ENCODE measurements around the gene FGD6.
"Not testable (repeated sequence)": the region's sequence is repeated elsewhere in the genome, so short reads cannot be mapped to it uniquely, and the experiment has no call there.

FGD6 gene

DNA sequence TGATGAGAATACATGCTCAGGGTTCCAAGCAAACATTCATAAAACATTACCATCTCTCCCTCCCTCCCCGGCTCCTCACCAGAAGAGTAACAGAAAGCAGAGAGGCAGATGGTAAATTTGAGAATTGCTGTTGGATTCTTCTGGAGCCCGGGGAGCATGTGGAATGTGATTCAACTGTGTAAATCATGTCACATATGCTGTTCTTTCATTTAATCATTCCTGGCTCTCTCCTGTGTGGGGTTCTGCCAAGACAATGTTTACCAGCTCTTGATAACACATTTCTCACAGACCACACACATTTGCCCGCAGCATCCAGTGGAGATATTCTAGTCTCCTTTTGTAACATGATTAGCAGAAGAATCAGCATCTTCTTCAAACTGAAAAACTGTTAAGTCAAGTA is 120.4 kb downstream of the FGD6 start:
- CTCF ChIA-PET = interaction anchor here (0.6 to 0.9 kb wide), 2 partner anchors 21 to 239 kb away, joined by 3 read pairs; no protein-coding TSS in a partner anchor
- POLR2A ChIA-PET = no interaction called here
- no peak for DNase-seq (ENCODE audit: low read depth, low spot score)
- no peak overlapping the region for H3K4me3 ChIP-seq (ENCODE audit: low read depth, low read length)
- TF ChIP-seq, protein P1, sequence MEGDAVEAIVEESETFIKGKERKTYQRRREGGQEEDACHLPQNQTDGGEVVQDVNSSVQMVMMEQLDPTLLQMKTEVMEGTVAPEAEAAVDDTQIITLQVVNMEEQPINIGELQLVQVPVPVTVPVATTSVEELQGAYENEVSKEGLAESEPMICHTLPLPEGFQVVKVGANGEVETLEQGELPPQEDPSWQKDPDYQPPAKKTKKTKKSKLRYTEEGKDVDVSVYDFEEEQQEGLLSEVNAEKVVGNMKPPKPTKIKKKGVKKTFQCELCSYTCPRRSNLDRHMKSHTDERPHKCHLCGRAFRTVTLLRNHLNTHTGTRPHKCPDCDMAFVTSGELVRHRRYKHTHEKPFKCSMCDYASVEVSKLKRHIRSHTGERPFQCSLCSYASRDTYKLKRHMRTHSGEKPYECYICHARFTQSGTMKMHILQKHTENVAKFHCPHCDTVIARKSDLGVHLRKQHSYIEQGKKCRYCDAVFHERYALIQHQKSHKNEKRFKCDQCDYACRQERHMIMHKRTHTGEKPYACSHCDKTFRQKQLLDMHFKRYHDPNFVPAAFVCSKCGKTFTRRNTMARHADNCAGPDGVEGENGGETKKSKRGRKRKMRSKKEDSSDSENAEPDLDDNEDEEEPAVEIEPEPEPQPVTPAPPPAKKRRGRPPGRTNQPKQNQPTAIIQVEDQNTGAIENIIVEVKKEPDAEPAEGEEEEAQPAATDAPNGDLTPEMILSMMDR (IDR thresholded peaks at IDR 0.05; ENCODE audit: insufficient read depth, low read length, missing control alignments) = no peak

DNA sequence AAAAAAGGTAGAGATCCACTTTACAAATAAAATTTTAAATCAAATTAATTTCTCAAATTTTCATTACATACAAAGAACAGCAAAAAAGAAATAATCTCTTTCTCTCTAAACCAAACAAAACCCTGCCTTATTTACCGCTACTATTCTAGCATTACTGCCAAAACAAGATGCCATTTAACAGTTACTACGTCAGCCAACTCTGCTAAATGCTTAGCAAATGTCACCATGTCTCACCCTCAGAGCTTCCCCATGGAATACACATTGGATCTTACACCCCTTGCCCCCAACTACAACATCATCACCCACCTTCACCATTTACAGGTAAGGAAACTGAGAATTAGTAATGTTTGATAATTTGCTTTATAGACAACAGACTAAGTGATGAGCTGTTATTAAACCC is 120.9 kb downstream of the FGD6 start:
- ChIA-PET CTCF (interaction anchor here (0.6 to 0.9 kb wide), 2 partner anchors 21 to 240 kb away, joined by 3 read pairs; no protein-coding TSS in a partner anchor), POLR2A (no interaction called here)
- TF ChIP-seq, protein P1 (IDR thresholded peaks at IDR 0.05; ENCODE audit: insufficient read depth, low read length, missing control alignments) = no peak
- no peak for DNase-seq (ENCODE audit: low read depth, low spot score)
- H3K4me3 ChIP-seq (ENCODE audit: low read depth, low read length) = no peak overlapping the region

DNA sequence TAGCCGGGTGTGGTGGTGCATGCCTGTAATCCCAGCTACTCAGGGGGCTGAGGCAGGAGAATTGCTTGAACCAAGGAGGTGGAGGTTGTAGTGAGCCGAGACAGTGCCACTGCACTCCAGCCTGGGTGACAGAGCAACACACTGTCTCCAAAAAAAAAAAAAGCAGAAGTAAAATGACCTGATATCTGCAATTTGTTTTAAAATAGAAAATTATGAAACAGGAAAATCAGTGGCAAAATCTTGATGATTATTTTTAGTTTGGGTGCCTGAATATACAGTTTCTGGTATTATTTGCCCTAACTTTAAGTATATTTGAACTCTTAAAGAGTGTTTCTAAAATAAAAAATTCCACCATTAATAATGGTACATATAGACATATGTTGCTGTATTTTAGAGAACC is 121.4 kb downstream of the FGD6 start:
- H3K4me3 ChIP-seq (ENCODE audit: low read depth, low read length); CTCF ChIA-PET; POLR2A ChIA-PET; DNase-seq (ENCODE audit: low read depth, low spot score): not testable (repeated sequence)

DNA sequence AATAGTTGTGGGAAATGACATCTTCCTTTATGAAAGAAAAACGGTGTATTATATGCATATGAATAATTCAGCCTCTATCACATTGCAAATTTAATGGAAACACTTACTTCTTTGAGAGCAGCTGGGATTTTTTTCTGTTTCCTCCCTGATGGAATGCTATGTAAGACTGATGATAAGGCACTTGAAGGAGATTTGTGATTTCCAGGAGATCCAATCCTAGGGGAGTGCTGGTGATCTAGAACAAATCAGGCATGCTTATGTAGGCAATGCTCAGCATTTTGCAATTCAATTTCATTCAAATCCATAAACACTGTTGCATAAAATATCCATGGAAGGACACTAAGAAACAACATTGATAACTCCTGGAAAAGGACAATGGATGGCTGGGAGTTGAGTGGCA is 127.8 kb downstream of the FGD6 start:
- no peak overlapping the region for H3K4me3 ChIP-seq (ENCODE audit: low read depth, low read length)
- DNase-seq (ENCODE audit: low read depth, low spot score) = no peak
- TF ChIP-seq, protein P1 (IDR thresholded peaks at IDR 0.05; ENCODE audit: insufficient read depth, low read length, missing control alignments) = no peak
- ChIA-PET CTCF (interaction anchor here (3.0 kb wide), 1 partner anchor 16 kb away, joined by 17 read pairs; the partner anchor contains the start of gene NR2C1), POLR2A (interaction anchor here (0.7 kb wide), 1 partner anchor 16 kb away, joined by 3 read pairs; the partner anchor contains the start of gene NR2C1)

DNA sequence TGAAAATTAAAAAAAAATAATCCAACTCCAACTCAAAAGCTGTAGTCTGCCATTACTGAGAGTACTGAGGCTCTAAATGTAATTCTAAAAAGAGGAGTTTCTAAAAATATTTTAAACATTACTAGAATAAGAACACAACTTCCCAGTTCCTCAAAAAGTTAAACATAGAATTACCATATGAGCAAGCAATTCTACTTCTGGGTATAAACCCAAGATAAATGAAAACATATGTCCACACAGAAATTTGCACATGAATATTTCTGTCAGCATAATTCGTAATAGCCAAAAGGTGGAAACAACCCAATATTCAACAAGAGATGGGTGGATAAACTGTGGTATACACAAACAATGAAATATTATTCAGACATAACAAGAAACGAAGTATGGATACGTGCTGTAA is 128.9 kb downstream of the FGD6 start:
- H3K4me3 ChIP-seq (ENCODE audit: low read depth, low read length) = no peak overlapping the region
- ChIA-PET POLR2A (no interaction called here), CTCF (no interaction called here)
- no peak for DNase-seq (ENCODE audit: low read depth, low spot score)
- TF ChIP-seq, protein P1 (IDR thresholded peaks at IDR 0.05; ENCODE audit: insufficient read depth, low read length, missing control alignments) = no peak

DNA sequence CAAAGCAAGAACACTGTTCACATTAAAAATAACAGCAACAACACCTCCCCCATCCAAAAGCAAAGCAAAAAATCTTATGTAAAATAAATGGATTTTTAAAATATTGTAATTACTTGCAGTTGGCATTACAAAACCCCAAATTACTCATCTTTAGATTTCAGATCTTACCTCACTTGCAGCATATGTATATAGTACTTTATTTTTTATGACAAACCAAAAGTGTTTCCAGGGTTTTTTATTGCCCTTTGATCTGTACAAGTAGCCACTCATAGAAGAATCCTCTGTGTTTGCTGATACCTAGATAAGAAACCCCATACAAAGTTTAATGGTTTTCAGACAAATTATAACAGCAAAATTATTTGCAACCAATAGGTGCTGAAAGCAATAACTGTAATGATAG is 131.7 kb downstream of the FGD6 start:
- H3K4me3 ChIP-seq (ENCODE audit: low read depth, low read length) = no peak overlapping the region
- ChIA-PET POLR2A (no interaction called here), CTCF (interaction anchor here (0.9 to 7.4 kb wide), 3 partner anchors 12 to 252 kb away, joined by 3 to 51 read pairs (median 13); partner anchors contain the start of gene NR2C1)
- TF ChIP-seq, protein P1 (IDR thresholded peaks at IDR 0.05; ENCODE audit: insufficient read depth, low read length, missing control alignments) = no peak
- no peak for DNase-seq (ENCODE audit: low read depth, low spot score)

DNA sequence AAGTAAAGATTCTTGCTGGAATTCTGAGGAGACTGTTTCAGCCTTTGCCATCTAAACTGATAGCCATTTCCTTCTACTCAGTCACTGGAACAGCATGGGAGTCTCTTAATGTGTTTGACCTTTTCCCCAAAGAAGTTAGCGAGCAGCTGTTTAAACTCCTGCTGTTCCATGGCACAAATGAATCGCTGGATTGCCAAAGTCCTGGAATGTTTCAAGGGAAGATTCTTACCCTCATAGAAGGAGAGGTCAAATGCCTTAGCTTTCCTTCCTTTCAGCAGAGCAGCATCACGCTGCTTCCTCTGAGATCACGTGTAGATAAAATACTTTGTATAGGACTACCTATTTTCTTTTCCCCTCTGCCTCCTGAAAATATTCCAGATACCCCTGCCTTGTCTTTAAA is 133.3 kb downstream of the FGD6 start:
- ChIA-PET POLR2A (no interaction called here), CTCF (interaction anchor here (1.1 to 7.4 kb wide), 5 partner anchors 8 to 253 kb away, joined by 3 to 51 read pairs (median 5); partner anchors contain the start of gene NR2C1)
- no peak overlapping the region for H3K4me3 ChIP-seq (ENCODE audit: low read depth, low read length)
- TF ChIP-seq, protein P1 (IDR thresholded peaks at IDR 0.05; ENCODE audit: insufficient read depth, low read length, missing control alignments) = no peak
- peak; percentile 38 for DNase-seq (ENCODE audit: low read depth, low spot score)
